Brain microvascular endothelial cell (primary cell): ENCODE measurements around the gene GRAMD1A.
"Not testable (repeated sequence)": the region's sequence is repeated elsewhere in the genome, so short reads cannot be mapped to it uniquely, and the experiment has no call there.

ENCODE experiments used
- DNase-seq: peaks from one replicate; pipeline ENCODE4 v3.0.0-alpha.2; 2020
- H3K27ac ChIP-seq: fragments of 250-450 bp; sonication (Bioruptor Pico); 2 replicates; pipeline ENCODE4 v1.5.1; 2020; ENCODE audit warnings: mild to moderate bottlenecking, moderate library complexity
- H3K27me3 ChIP-seq: fragments of 250-450 bp; sonication (Bioruptor Pico); replicated peaks from 2 replicates; pipeline ENCODE4 v1.5.1; 2020; ENCODE audit warnings: mild to moderate bottlenecking
- H3K36me3 ChIP-seq: fragments of 250-450 bp; sonication (Bioruptor Pico); replicated peaks from 2 replicates; pipeline ENCODE4 v1.5.1; 2020; ENCODE audit warnings: mild to moderate bottlenecking
- H3K4me3 ChIP-seq: 2 replicates; pipeline ENCODE4 v1.5.1; 2011; ENCODE audit warnings: low read depth, mild to moderate bottlenecking, control low read depth, low read length, moderate library complexity
- in situ Hi-C: cut with HindIII; loops from 2 replicates; pipeline ENCODE4 v1.10.0; 2017; ENCODE audit warnings: low sequenced_read_pairs, low pct_ligation_motif_present
- TF ChIP-seq, protein P1 (sequence below): IDR thresholded peaks from 2 replicates; pipeline ENCODE4 v1.5.1; 2011; ENCODE audit warnings: low read depth, mild to moderate bottlenecking, moderate library complexity, low read length, control low read depth, inconsistent platforms; ENCODE audit errors: missing control alignments

Gene GRAMD1A

DNA sequence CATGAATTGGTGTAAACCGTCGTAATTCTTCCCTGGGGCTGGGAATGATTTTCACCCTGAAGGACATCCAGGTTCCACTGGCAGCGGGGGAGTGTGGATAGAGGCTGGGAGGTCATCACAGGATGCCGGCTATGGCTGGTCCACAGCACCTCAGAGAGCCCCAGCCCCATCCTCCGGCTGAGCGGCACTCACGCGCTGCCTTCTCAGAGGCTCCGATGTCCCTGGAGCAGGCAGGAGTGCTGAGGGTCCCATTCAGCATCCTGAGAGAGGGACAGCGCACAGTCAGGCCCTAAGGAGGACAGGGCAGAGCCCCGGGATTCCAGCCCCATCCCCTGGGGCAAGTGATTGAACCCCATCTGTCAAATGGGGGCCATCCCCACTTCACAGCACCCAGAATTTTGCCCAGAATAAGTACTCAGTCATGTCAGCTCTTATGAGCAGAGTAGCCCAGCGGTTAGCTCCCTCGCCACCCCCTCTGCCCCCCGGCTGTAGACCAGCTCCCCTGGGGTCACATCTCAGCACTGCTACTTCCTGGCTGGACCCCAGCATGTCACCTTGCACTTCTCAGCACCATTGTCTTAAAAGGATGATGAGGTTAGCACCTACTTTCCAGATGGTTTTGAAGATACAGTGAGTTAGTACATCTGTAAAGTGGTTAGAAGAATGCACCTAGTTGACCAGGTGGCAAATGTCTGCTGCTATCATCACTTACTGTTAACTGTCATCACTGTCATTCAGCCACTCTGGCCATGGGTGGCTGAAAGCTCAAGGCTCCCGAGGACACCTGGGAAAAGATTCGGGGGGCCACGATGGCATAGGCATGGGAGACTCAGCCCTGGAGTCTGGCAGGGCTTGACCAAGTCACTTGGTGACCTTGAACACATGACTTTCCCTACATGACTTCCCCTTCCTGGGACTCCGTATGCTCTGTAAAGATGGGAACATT is 11.9 kb downstream of the GRAMD1A start:
- H3K27me3 ChIP-seq = no peaks in the 10 kb centered on the region
- in situ Hi-C loops = no loop called here
- TF ChIP-seq, protein P1, sequence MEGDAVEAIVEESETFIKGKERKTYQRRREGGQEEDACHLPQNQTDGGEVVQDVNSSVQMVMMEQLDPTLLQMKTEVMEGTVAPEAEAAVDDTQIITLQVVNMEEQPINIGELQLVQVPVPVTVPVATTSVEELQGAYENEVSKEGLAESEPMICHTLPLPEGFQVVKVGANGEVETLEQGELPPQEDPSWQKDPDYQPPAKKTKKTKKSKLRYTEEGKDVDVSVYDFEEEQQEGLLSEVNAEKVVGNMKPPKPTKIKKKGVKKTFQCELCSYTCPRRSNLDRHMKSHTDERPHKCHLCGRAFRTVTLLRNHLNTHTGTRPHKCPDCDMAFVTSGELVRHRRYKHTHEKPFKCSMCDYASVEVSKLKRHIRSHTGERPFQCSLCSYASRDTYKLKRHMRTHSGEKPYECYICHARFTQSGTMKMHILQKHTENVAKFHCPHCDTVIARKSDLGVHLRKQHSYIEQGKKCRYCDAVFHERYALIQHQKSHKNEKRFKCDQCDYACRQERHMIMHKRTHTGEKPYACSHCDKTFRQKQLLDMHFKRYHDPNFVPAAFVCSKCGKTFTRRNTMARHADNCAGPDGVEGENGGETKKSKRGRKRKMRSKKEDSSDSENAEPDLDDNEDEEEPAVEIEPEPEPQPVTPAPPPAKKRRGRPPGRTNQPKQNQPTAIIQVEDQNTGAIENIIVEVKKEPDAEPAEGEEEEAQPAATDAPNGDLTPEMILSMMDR = no peak
- peaks cover 47% of the 10 kb centered on the region for H3K36me3 ChIP-seq
- no peak for DNase-seq
- no peak overlapping the region for H3K4me3 ChIP-seq
- H3K27ac ChIP-seq = no peak overlapping the region

DNA sequence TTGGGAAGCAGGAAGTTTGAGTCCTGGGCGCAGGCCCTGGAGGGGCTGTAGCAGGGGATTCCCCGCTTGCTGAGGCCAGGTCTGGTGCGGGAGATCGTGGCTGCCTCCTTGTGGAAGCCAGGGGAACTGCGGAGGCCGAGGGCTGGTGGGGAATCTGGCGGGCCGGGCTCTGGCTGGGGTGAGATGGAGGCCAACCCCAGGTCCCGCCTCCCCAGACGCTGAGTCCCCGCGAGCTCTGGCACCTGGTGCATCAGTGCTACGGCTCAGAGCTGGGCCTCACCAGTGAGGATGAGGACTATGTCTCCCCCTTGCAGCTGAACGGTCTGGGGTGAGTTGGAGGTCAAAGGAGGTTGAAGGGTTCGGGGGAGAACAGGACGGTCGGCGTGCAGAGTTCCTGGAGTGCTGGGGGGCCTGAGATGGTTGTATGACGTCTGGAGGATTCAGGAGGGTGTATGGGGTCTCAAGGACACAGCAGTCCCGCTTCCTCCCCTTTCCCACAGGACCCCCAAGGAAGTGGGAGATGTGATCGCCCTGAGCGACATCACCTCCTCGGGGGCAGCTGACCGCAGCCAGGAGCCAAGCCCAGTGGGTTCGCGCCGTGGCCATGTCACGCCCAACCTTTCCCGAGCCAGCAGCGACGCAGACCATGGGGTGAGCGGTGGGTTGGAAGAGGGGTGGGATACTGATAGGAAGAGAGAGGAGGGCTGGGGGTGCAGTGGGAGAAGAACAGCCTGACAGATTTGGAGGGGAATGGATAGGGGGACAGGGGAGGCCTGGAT is 13.1 kb downstream of the GRAMD1A start:
- in situ Hi-C loops = no loop called here
- H3K4me3 ChIP-seq = no peak overlapping the region
- H3K36me3 ChIP-seq = peaks cover 51% of the 10 kb centered on the region
- DNase-seq = peak; percentile 40
- H3K27me3 ChIP-seq = no peaks in the 10 kb centered on the region
- H3K27ac ChIP-seq = no peak overlapping the region
- TF ChIP-seq, protein P1 = peak; percentile 98

DNA sequence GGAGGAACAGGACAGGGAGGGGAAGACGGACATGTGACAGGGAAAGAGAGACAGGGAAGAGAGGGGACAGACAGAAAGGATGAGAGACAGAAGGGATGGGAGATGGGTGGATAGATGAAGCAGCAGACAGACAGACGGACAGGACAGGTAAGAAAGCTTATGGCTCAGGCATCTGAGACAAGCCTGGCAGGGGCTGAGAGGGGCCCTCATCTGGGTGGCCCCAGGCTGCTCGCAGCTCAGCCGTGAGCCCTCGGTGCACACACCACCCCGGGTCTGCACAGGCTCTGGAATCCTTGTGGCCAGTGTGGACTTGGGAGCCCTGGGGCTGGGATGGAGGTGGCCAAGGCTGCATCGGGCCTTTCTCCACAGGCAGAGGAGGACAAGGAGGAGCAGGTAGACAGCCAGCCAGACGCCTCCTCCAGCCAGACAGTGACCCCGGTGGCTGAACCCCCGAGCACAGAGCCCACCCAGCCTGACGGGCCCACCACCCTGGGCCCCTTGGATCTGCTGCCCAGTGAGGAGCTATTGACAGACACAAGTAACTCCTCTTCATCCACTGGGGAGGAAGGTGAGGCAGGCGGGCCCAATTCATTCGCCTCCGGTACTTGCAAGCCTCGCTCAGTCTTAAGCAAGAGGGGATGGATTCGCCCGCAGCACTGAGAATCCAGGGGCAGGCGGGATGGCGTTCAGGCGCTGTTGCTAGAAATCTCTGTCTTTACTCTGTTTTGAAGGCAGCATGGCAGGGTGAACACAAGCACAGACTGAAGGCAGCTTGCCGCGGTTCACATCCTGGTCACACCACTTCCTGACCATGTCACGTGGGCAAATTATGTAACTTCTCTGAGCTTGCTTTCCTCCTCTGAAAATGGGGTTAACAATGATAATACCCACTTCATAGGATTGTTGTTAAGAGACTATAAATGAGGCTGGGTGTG is 14.0 kb downstream of the GRAMD1A start:
- Histone ChIP-seq H3K27me3 (no peaks in the 10 kb centered on the region), H3K4me3 (no peak overlapping the region), H3K36me3 (peaks cover 56% of the 10 kb centered on the region), H3K27ac (no peak overlapping the region)
- TF ChIP-seq, protein P1 = no peak
- no peak for DNase-seq
- in situ Hi-C loops = no loop called here

DNA sequence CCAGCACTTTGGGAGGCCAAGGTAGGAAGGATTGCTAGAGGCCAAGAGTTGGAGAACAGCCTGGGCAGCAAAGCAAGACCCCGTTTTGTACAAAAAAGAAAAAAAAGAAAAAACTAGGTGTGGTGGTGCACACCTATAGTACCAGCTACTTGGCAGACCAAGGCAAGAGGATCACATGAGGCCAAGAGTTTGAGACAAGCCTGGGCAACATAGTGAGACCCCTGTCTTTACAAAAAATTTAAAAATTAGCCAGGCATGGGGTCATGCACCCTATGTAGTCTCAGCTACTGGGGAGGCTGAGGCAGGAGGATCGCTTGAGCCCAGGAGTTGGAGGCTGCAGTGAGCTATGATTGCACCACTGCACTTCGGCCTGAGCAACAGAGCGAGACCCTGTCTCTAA is 14.7 kb downstream of the GRAMD1A start:
- DNase-seq, in situ Hi-C loops, H3K27me3 ChIP-seq, H3K27ac ChIP-seq, H3K4me3 ChIP-seq: not testable (repeated sequence)
- peaks cover 56% of the 10 kb centered on the region for H3K36me3 ChIP-seq

DNA sequence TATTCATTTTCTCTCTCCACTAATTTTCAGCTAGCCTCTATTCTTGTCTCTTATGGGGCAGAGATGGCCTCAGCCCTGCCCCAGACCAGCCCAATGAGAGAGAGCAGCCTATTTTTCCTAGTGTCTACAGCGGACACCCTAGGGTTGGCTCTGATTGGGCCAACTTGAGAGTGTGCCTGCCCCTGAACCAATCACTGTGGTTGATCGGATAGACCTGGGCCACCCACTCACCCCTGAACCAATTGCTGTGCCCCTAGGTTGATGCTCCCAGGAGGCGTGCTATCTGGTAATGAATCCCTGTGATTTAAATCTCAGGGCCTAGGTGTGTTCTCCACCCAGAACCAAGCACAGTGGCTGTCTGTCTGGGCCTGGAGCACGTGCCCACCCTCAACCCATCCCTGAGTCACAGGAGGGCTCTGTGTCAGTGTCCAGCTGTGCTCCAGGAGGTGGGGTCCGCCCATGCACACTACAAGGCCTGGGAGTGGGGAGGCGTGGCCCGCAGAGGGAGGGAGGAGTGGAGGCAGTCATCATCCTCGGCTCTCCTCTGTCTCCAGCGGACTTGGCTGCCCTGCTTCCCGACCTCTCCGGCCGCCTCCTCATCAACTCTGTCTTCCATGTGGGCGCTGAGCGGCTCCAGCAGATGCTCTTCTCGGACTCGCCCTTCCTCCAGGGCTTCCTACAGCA is 15.3 kb downstream of the GRAMD1A start:
- H3K27me3 ChIP-seq = no peaks in the 10 kb centered on the region
- peaks cover 55% of the 10 kb centered on the region for H3K36me3 ChIP-seq
- TF ChIP-seq, protein P1 = no peak
- no peak overlapping the region for H3K27ac ChIP-seq
- in situ Hi-C loops = no loop called here
- DNase-seq = no peak
- H3K4me3 ChIP-seq = no peak overlapping the region
